ENCODE results near the gene TTPAL.

TTPAL gene

DNA sequence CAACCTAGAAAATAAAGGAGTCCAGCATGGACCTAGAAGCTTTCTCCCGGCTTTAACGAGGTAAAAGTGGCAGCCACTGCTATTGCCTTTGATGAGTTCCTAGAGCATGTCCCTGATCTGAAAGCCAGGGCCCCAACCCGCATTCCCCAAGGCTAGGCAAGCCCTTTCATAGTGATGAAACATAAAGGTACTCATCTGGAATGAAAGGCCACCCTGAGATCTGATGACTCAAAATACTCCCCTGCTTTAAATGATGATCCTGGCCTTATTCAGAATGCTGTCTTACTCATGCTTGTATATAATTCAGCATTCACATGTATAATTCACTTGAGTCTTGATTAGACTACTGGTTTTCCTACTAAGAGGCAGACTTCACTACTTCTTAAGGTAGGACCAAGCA is 21.3 kb downstream of the TTPAL start:
- DNase-seq (ENCODE audit: low spot score): no peak

DNA sequence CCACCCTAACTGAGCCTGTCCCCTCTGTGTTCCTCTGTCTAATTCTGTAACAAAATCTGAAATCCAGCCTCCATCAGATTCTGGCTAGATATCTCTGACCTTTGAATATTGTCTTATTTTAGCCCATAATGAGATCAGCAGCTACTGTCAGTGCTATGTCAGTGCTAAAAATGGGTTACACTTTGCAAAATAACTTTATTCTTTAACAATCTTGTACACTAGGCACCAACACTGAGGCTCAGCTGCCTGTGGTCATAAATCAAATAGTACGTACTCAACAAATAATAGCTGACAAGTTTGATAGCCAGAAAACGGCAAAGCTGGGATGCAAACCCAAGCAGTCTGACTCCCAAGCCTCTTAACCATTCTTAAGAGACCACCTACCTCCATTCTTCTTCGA is 22.1 kb downstream of the TTPAL start:
- no peak for DNase-seq (ENCODE audit: low spot score)

DNA sequence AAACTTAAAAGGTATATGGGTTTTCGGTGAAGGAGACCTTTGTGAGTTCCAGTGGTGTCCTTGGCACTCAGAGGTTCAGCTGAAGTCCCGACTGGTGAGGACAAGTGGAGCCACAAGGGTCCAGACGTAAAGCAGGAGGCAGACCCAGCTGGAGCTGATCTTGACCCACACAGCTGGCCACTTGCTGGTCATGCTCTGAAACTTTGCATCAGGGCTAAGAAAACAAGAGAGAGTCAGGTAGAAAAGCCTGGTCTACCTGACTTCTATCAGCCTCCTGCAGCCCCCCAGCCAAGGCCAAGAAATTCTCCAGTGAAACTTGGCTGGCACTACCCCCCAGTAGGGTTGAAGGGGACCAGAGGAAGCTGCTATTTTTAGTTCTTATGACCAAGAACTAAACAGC is 24.5 kb downstream of the TTPAL start:
- no peak for DNase-seq (ENCODE audit: low spot score)

DNA sequence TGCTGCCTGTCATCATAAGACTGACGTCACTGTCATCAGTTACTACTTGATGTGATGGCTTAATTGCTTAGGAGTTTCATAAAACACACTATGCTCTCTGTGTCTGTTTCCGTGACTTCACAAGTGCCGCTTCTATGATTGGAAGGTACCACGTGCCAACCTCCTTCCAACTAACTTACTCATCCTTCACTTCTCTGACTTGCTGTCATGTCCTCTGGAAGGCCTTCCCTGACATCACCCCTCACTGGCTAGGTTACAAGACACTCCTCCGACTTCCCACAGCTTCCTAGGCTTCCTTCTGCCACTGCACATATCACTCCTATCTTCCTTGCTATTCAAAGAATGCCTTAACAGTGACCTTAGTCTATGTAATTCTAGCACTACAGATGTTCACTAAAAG is 25.8 kb downstream of the TTPAL start:
- no peak for DNase-seq (ENCODE audit: low spot score)

DNA sequence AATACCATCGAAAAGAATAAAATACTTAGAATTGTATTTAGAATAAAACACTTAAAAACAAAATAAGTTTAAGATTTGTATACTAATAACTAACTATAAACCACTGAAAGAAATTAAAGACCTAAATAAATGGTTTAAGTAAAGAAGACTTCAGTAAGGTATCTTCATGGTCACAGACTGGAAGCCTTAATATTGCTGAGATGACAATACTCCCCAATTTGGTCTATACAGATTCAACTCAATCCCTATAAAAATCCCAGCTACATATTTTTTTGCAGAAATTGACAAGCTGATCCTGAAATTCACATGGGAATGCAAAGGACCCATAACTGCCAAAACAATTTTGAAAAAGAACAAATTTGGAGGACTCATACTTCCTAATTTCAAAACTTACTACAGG is 27.3 kb downstream of the TTPAL start:
- DNase-seq (ENCODE audit: low spot score): no peak

DNA sequence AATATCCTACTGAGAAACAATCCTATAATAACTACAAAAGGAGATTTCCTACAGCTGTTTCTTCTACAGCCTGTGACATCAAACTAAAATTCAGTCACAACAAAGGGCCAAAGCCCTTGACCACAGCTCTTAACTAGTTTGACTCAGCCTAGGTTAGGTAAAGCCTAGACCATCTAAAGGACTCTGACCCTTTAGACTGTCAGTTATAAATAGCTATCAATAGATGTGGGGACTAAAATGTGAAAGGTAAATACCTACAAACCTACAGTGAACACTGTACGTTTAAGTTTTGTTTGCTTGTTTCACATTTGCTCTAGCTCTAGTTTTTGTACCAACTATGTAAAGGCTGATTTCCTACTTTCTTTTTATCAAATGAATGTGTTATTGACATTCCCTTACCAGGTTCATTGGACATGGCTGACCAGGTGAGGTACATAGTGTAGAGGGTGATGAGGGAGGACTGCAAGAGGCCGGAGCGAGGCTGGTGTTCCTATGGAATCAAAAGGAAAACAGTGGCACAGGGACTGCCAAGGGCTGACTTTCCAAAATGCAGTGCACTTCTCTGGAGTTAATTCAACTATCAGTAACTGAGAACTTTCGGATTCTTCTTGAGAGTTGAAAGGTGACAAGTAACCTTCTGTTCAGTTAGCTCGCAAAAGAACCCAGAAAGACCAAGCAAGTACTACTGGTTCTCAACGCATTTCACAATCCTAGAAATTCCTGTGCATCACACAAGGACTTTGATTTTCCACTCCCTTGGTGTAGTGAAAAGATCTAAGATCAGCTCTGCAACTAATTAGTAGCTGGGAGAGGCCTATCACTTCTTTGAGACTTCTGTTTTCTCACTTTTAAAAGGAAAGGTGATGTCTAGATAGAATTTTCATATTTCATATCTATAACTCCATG is 29.0 kb downstream of the TTPAL start:
- DNase-seq (ENCODE audit: low spot score): no peak

DNA sequence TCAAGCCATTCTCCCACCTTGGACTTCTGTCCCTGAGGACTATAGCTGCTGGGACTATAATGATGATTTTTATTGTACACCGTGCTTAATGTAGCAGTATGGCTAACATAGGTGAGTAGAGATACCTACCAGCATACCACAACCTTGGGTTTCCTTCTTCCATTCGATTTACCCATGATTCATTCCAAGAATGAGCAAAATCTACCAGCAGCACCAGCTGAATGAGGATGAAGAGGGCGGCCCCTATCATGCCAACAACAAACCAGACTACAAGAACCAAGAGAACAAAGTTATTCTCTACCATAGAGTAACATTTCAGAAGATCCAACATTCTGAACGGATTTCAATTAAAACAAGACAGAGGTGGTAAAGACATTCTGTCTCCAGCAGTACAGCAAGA is 34.1 kb downstream of the TTPAL start:
- no peak for DNase-seq (ENCODE audit: low spot score)

DNA sequence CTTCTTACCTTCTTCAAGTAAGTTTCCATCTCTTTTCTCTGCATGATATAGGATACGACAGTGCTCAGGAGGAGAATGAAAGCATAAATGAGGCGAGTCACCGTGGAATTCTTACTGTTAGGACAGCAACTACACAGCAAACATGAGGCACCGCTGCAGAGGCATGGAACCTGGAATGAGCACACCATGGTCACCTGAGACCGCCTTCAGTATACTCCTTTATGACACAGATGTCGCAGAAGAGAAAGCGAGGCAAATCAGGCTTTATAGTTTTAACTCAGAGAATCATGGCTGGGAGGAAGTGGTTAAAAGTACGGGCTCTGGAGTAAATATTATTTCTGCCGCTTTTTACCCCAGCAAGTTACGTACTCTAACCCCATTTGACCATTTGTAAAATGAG is 38.2 kb downstream of the TTPAL start:
- no peak for DNase-seq (ENCODE audit: low spot score)

DNA sequence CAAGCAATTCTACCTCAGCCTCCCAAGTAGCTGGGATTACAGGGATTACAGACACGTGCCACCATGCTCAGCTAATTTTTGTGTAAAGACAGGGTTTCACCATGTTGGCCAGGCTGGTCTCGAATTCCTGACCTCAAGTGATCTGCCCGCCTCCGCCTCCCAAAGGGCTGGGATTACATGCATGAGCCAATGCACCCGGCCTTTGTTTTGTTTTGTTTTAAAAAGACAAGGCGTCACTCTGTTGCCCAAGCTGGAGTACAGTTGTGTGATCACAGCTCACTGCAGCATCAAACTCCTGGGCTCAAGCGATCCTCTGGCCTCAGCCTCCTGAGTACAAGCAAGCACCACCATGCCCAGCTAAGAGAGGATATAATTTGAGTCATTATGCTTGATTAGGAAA is 40.8 kb downstream of the TTPAL start:
- DNase-seq (ENCODE audit: low spot score): no peak

DNA sequence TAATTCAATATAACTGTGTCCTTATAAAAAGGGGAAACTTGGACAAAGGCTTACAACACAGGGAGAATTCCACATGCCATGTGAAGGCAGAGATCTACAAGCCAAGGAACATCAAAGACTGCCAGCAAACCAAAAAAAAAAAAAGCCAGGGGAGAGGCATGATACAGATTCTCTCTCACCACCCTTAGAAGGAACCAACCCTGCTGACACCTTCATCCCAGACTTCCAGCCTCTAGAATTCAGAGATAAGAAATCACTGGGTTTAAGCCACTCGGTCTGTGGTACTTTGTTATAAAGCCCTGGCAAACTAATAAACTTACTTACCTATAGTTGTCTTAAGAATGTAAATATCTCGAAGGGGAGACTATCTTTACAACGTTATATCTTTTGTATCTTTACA is 41.8 kb downstream of the TTPAL start:
- DNase-seq (ENCODE audit: low spot score): no peak

DNA sequence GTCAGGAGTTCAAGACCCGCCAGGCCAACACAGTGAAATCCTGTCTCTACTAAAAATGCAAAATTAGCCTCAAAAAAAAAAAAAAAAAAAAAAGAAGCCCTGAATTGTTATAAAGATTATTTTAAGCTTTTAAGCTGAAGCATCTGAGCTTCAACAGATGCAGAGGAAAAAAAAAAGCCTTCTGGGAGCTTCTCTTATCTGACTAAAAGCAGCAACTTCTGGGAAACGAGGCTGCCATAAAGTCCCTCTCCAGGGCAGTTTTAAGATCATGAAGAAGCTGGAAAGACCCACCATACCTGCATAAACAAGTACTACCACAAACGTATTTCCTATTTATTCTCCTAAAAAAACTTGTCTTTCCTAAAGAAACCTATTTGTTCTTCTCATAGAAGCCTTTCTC is 42.6 kb downstream of the TTPAL start:
- no peak for DNase-seq (ENCODE audit: low spot score)

DNA sequence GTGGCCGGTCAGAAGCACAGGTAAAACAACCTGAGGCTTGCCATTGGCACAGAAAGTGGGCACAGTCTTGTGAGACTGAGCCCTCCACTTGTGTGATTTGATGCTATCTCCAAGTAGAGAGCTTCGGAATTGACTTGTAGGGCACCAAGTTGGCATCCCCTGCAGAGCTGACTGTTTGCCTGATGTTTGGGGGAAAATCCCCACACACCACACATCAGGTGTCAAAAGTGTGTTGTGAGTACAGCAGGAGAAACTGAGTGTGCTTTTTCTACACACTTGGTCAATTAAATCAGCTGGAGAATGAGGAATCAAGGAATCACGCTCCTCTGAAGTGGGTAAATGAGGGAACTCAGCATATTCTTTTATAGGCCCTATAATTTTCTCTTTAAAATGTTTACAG is 45.2 kb downstream of the TTPAL start:
- DNase-seq (ENCODE audit: low spot score): no peak

DNA sequence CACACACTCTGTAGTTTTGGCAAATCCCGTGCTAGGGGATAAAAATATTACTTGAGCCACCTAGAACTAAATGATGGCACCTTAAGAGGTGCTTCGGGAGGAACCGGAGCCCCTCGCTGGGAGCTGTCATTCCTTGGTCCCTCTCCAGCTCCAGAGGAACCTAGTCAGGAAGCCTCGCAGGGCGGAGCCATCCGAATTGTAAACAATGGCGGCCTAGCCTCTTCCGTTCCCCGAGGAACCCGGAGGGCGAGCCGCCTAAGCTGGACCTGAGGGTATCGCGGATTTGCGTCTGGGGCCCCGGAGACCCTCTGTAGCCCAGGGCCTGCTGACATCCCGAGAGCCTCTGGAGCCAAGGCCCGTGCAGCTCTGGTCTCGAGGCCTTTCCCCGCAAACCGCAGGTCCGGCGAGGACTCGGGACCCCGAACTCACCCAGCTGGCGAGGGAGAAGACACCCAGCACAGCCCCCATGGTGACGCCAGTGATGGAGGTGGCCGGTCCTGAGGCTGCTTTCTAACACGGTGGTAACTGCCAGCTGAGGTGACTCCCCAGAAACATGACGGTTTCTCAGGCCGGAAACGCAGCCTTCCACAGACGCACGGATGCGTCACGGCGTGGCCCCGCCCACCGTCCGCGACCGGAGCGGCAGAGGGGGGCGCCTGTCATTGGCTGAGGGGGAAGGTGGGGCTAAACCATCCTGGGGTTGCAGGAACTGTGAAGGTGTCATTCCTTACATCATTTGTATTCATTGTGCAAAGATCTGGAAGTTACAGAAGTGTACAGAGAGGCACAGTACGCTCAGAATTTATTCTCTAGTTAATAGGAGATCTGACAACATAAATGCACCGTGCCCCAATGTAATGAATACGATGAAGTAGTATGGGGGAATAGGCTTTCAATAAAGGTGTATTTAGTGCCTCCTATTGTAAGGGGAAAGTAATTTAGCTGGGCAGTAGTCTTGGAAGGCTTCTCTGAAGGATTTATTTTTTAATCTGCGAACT is 46.1 kb downstream of the TTPAL start, which contains the start of gene SERINC3:
Gene SERINC3 (minus strand): TSS at position 587 of the 998 bp plus-strand sequence. CDS start 119 bp downstream, at position 468.
- peak; percentile 96 for DNase-seq (ENCODE audit: low spot score)

DNA sequence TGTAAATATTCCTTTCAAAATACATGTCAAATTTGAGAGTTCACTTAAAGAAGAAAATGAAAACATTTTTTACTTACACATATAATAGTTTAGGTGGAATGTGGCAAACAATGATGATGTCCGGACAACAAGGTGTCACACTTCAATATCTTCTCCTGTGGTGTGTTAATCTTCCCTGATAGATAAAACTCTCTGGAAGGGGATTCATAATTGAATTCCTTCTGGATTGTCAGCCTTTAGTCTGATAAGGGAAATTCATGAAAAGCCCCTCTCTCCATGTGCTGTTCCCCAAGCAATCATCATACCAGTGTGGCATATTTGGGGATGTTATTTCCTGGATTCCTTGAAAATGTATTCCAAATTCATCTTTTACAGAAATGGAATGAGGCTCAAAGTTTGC is 47.2 kb downstream of the TTPAL start:
- no peak for DNase-seq (ENCODE audit: low spot score)

DNA sequence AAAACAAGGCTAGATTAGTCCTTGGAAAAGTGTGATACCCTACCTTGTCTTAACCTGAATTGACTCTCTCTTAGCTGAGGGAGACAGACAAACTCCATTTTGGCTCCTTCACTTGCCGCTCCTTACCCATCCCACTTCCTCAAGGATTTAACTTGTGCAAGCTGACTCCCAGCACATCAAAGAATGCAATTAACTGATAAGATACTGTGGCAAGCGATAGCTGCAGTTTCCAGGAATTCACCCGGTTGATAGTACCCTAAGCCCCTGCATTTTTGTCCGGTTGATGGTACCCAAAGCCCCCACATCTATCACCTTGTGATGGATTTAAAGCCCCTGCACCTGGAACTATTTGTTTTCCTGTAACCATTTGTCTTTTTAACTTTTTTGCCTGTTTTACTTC is 48.1 kb downstream of the TTPAL start:
- no peak for DNase-seq (ENCODE audit: low spot score)

DNA sequence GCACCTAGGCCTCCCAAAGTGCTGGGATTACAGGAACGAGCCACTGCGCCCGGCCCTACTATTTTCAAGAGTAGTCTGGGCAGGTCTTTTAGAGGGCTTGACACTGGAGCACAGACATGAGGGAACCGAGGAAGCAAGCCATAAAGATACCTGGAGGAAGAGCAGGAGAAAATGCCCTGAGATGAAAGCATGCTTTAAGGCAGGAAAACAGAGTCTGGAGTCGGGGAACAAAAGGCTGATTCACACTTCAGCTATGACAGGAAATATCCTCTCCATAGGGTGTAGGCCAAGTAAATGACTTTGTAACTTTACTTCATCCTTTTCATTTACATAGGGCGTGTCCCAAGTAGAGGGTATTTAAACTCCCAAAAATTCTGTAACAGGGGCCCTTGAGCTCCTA is 50.5 kb downstream of the TTPAL start:
- no peak for DNase-seq (ENCODE audit: low spot score)

DNA sequence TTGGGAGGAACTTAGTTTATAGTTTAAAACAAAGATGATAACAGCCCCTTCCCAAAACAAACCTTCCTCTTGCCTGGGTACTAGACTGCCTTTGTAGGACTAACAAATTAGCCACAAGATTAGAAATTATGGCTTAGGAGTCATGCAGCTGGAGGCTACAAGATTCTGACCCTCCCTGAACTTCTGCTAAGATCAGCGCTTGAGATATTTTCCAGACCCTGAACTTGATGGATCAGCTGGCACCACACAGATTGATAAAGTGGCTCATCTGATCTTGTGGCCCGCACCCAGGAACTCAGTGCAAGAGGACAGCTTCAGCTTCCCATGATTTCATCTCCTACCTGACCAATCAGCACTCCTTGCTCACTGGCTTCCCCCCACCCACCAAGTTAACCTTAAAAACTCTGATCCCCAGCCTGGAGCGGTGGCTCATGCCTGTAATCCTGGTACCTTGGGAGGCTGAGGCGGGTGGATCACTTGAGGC is 52.1 kb downstream of the TTPAL start:
- DNase-seq (ENCODE audit: low spot score): no peak

DNA sequence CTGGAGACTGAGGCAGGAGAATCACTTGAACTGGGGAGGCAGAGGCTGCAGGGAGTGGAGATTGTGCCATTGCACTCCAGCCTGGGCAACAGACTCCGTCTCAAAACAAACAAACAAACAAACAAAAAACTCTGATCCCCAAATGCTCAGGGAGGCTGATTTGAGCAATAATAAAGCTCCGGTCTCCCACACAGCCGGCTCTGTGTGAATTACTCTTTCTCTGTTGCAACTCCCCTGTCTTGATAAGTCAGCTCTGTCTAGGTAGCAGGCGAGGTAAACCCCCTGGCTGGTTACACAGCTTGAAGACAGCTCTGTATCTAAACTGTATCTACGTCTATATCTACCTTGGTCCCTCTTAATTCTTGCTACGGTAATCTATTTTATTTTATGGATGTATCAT is 52.6 kb downstream of the TTPAL start:
- DNase-seq (ENCODE audit: low spot score): no peak

DNA sequence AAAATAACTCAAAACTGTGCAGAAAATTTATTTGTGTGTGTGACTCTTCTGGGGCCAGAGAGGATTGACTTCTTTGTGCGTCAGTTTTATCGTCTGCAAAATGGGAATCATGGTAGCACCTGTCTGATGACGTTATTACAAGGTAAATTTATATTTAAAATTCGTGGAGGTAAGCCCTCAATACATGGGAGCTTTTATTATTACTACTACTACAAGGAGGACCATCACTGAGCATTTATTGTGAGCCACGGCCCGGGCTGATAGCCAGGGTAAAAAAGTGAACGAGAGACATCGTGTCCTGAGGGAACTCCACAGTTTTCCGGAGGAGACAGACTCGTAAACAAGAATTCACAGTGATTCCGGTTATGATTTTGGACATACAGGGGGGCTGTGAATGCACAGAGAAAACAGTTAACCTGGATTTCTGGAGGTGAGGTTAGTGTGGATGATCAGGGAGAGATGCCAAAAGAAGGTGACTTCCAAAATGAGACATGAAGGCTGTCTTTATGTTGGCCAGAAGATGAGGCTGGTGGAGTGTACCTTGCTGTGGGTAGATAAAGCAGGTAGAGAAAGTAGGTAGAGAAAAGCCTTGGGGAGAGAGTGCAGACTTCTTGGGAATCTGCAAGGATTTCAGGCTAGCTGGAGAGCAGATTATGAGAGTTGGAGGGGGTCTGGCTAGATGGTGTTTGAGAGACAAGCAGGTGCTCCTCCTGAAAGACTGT is 56.7 kb downstream of the TTPAL start:
- DNase-seq (ENCODE audit: low spot score): no peak

DNA sequence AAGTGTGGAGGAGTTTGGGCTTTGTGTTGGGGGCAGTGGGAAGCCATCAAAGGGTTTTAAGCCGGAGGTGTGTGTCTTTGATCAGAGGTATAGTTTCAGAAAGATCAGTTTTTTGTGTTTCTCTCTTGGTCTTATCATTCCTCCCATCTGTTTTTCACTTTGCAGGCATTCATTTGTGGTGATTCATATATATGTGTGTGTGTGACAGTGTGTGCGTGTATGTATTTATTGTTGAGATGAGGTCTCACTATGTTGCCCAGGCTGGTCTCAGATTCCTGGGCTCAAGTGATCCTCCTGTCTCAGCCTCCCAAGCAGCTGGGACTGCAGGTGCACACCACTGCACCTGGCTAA is 57.3 kb downstream of the TTPAL start:
- DNase-seq (ENCODE audit: low spot score): no peak

DNA sequence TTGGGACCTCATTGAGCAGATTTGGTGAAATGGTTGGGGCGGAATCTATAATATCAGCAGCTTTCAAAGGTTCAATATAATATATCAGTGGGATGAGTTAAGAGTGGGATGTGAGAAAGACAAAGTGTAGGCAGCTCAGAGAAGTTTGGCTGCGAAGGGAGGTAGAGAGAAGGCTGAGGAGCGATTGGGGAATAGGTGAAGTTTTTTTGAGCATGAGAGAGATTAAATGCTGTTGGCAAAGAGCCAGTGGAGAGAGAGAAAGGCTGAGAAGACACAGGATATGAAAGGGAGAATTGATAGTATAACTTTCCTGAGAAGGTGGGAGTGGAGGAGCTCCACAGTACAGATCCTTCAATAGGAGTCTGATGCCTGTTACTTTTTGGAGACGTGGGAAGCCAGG is 58.3 kb downstream of the TTPAL start:
- no peak for DNase-seq (ENCODE audit: low spot score)

DNA sequence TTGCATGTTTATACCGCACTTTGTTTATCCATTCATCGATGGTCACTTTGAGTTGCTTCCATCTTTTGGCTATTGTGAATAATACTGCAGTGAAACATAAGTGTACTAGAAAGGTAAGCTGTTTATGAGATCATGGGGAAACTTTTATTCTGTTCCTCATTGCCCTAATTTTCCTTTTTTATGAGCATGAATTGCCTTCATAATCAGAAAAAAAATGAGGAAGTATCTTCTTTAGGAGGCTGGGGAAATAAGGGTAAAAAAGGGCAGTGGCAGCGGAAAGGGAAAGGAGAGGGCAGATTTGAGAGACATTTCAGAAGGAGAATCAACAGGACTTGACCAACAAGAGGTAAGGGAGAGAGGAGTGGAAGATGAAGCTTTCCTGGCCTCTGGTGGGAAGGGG is 60.5 kb downstream of the TTPAL start:
- DNase-seq (ENCODE audit: low spot score): no peak
